Measurements from ENCODE around the gene FBXL15.
A peak's percentile ranks its signal among the peaks of the same experiment; 100 is the strongest.

The FBXL15 gene, protein sequence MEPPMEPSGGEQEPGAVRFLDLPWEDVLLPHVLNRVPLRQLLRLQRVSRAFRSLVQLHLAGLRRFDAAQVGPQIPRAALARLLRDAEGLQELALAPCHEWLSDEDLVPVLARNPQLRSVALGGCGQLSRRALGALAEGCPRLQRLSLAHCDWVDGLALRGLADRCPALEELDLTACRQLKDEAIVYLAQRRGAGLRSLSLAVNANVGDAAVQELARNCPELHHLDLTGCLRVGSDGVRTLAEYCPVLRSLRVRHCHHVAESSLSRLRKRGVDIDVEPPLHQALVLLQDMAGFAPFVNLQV

DNA sequence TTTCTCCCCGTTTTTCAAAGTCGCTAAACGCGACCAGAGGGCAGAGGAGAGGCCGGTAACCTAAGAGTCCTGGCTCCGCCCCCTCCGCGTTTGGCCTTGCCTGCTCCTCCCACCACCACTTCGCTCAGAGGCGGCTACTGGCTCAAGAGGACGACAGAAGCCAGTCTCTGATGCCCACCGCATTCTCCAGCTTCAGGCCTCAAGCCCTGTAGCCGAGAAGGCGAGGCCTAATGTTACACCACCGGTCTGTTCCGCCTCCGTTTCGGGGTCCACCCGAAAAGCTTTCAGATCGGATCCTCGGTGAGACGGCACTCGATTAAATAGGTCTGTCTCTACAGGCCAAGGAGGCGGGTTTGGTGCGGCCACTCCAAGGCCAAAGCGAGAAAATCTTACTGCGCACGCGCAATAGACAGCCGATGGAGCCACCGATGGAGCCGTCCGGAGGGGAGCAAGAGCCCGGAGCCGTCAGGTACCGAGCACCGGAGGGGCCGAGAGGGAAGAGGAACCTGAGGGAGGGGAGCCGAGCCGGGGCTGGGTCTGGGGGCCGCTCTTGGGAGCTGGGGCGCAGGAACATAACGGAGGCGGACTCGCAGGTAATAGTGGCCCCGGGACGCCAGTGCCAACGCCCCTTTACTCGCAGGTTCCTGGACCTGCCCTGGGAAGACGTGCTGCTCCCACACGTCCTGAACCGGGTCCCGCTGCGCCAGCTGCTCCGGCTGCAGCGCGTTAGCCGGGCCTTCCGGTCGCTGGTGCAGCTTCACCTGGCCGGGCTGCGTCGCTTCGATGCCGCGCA lies at the start of gene FBXL15:
TSS of gene FBXL15 (plus strand) at position 123 of the 793 bp plus-strand sequence. CDS start at position 417, 294 bp downstream.
- peak; percentile 84 to 94 (median 88) for DNase-seq

DNA sequence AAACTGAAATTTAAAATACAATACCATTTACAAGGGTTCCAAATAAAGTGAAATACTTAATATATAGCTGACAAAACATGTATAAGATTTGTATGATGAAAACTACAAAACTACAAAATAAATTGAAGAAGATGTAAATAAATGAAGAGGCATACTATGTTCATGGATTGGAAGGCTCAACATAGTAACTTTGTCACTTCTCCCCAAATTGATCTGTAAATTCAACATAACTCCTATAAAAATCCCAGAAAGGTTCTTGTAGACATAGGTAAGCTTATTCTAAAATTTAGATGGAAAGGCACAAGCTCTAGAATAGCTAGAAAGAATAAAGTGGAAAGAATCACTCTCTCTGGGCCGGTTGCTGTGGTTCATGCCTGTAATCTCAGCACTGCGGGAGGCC lies 49.3 kb upstream of the FBXL15 start:
- no peak for DNase-seq

DNA sequence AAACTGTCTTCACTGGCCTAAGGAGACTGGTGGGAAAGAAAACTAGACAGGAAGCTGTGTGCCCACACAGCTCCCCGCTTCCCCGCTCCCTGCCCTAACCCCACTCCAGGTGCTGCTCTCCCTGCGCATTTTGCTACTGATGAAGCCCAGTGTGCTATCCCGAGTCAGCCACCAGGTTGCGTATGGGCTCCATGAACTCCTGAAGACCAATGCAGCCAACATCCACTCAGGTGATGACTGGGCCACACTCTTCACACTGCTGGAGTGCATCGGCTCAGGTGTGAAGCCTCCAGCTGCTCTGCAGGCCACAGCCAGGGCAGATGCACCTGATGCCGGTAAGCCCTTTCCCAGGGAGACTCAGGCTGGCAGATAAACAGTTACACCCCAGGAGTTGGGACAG lies 45.4 kb upstream of the FBXL15 start:
- no peak for DNase-seq

DNA sequence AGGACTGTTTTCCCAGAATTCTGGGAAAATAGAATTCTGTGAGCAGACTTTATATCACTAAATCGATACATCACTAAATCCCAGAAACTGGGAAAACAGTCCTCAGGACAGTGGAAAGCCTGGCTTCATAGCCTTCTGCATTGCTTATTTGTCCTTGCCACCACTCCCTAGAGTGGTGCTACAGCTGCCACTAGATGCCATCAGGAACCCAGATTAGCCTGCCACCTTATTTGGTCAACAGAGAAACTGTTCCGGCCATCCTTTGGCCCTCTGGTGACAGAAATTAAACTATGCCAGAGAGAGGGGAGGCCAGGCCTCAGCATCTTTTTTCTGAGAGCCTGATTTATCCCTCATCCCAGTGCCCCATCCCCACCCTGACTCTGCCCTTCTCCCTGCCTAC lies 44.8 kb upstream of the FBXL15 start:
- no peak for DNase-seq

DNA sequence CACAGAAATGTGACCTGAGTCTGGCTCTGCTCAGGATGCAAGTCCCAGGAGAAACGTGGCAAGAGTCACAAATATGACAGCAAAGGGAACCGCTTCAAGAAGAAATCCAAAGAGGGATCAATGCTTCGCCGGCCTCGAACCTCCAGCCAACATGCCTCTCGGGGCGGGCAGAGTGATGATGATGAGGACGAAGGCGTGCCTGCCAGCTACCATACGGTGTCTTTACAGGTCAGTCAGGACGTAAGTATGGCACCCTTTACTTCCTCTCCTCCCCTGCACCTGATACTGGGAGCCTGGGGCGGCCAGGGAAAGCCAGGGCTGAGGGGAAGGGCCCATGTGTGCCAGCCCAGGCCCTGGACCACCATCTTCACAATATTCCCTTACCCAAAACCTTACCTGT lies 43.7 kb upstream of the FBXL15 start:
- no peak for DNase-seq

DNA sequence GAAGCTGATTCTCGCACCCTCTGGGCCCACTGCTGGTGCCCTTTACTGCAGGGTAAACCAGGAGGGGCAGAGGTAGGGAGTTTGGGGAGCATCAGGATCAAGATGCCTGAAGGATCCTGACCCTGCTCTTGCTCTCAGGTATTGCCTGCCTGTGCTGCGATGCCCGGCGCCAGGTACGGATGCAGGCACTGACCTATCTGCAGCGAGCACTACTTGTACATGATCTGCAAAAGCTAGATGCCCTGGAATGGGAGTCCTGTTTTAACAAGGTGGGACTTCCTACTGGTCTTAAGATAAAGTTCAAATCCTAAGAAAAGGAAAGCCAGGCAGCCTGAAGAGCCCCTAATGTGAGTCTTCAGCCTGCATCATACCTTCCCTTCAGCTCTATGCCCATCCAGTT lies 41.3 kb upstream of the FBXL15 start:
- DNase-seq, result no peak

DNA sequence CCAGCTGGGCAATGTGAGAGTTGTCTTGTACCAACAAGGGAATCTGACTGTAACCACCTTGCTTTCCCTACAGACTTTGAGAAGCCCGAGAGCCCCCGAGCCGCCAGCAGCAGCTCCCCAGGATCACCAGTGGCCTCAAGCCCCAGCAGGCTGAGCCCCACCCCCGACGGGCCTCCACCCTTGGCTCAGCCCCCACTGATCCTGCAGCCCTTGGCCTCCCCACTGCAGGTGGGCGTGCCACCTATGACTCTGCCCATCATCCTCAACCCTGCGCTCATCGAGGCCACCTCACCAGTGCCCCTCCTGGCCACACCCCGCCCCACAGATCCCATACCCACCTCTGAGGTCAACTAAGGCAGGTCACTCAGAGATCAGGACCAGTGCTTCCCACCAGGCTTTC lies 38.7 kb upstream of the FBXL15 start:
- DNase-seq, result no peak

DNA sequence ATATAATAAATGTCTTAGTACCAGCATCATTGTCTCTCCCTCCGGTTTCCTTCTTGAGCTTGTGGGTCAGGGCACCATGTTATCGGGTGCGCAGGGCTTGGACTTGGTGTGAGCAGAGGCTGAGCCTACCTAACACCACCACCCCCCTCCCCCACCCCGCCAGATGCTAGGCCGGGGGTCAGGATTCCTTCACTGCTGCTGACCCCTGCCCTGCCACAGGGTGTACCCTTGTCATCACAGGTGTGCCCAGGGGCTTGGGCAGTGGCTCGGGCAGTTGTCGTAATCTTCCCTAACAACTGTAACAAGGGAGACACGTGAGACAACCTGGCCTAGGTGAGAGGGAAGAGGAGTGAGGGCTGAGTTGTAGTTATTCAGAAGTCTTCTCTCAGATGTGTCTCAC lies 37.8 kb upstream of the FBXL15 start:
- DNase-seq, result no peak

DNA sequence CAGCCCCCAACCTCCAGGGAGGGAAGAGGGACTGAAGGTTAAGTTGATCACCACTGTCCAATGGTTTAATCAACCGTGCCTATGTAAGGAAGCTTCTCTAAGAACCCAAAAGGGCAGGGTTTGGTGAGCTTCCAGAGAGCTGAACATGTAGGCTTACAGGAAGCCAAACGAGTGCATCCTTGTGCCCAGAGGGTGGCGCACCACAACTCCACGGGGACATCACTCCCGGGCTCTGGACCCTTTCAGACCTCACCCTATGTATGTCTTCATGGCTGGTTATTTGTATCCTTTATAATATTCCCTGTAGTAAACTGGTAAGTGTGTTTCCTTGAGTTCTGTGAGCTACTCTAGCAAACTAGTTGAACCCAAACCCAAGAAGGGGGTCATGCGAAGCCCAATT lies 36.6 kb upstream of the FBXL15 start:
- peak in 1 of 6 experiments; percentile 14 for DNase-seq

DNA sequence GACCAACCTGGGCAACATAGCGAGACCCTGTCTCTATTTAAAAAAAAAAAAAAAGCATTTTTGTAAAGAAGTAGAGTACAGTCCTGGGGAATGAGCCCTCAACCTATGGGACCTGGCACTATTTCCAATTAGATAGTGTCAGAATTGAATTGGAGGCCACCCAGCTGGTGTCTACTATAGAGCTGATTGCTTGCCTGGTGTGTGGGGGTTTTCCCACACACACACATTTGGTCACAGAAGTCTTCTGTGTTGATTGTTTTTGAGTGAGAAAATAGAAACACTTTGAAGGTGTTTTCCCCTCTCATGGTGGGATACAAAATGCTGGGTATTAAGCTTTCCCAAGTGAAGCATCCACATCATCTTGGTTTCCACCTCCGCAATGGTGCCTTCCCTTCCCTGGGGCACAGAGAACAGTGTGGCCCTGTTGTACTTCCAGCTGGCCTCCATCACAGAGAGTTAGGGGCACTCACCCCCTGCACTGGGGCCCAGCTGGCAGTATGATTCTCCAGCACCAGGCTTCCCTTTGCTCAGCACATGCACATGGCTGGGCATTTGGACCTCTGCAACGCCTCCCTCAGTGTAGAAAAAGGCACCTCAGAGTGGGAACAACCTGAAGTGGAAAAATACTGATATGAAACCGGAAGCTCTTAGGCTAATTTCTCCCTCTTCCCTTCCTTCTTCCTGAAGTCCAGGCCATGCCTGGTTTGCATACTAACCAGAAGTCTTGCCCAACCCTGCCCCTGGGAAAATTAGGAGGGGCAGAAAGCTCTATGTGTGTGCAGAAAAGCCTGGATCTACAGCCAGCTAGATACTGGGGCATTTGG lies 35.8 kb upstream of the FBXL15 start:
- DNase-seq, result no peak

DNA sequence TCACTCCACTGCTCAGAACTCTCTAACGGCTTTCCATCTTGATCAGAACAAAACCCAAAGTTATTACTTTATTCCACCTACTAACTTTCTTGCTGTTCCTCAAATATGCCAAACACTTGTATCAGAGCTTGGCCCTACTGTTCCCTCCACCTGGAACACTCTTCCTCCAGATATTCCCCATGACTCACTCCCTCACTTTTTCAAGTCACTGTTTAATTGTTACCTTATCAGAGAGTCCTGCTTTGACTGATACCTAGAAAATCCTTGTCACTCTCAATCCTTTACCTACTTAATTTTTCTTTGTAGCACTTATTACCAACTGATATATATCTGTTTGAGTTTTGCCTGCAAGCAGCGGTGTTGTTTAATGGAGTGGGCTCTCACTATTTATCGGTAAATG lies 30.7 kb upstream of the FBXL15 start:
- DNase-seq, result no peak

DNA sequence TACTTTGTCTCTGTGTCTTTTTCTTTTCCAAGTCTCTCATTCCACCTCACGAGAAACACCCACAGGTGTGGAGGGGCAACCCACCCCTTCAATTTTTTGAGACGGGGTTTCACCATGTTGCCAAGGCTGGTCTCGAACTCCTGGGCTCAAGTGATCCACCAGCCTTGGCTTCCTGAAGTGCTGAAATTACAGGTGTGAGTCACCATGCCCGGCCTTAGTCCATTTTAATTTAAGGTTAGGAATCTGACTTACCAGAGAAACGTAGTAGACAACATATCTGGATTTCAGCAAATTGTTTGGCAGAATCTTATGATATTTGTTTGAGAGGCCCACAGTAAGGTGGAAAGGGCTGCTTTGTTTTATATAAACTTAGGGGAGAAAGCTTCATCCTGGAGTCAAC lies 28.3 kb upstream of the FBXL15 start:
- DNase-seq, result no peak

DNA sequence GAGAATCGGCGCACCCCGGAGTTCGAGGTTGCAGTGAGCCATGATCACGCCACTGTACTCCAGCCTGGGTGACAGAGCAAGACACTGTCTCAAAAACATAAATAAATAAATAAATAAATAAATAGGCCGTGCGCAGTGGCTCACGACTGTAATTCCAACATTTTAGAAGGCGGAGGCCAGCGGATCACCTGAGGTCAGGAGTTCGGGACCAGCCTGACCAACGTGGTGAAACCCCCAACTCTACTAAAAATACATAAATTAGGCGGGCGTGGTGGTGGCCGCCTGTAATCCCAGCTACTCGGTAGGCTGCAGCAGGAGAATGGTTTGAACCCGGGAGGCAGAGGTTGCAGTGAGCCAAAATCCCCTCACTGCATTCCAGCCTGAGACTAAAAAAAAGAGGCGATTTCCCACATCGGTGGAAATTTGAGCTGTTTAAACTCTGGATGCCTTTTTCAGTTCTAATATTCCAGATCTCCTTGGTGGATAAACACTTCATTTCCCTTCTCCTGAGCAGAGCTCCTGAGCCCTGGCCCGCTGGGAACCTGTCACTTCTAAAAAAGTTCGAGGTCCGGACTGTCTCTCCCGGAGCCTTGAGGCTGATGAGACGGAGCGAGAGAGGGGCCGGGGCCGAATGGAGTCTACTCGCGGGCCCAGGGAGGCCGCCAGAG lies 27.1 kb upstream of the FBXL15 start:
- no peak for DNase-seq

DNA sequence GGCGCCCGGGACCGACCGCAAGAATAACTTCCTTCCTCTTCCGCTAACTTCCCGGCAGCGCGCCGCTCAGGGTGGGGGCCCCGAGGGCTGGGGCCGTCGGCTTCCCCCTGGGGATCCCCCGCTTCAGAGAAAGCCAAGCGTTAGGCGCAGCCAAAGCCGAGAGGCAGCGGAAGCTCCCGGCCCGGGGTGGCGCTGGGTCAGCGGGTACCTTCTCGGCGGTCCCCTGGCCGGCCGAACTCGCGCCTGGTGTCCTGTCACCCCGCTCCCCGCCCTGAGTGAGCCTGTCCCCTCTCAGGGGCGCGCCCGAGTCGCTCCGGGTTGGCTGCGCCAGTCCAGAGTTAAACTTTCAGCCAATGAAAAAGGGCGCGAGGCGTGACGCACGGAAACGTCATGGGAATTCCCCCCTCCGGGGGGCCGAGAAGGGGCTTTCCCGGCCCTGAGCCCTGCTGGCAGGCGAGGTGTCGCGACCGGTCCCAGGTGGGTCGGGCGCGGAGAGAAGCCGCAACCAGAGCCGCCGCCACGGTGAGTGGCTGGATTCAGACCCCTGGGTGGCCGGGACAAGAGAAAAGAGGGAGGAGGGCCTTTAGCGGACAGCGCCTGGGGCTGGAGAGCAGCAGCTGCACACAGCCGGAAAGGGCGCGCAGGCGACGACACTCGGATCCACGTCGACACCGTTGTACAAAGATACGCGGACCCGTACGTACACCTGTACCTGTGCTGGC lies 26.4 kb upstream of the FBXL15 start:
- peak; percentile 98 to 100 (median 99) for DNase-seq

DNA sequence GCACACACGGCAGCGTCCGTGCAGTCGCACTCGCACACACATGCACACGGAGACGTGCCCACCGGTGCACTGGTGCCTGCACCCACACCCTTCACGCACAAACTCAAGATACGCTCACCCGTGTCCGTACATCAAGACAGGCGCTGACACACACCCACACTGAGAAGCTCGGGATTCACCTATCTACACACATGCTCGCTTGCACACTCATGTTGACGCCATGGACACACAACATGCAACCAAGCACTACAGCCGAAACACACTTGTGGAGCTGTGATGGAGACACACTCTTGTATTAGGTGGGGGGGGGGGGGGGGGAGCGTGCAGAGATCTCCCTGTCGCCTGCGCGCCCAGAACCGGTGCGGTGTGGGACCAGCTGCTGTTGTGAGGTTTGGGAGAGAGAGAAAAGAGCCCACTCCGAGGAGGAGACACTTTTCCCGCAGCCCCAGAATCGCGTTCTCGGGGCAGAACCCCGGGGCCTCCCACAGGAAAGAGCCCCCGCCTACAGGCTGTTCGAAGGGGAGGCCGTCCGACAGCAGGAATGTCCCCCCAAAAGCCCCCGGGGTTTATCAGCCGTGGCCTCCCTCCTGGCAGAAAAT lies 25.7 kb upstream of the FBXL15 start:
- DNase-seq, result peak in 2 of 6 experiments; percentile 73 to 80

DNA sequence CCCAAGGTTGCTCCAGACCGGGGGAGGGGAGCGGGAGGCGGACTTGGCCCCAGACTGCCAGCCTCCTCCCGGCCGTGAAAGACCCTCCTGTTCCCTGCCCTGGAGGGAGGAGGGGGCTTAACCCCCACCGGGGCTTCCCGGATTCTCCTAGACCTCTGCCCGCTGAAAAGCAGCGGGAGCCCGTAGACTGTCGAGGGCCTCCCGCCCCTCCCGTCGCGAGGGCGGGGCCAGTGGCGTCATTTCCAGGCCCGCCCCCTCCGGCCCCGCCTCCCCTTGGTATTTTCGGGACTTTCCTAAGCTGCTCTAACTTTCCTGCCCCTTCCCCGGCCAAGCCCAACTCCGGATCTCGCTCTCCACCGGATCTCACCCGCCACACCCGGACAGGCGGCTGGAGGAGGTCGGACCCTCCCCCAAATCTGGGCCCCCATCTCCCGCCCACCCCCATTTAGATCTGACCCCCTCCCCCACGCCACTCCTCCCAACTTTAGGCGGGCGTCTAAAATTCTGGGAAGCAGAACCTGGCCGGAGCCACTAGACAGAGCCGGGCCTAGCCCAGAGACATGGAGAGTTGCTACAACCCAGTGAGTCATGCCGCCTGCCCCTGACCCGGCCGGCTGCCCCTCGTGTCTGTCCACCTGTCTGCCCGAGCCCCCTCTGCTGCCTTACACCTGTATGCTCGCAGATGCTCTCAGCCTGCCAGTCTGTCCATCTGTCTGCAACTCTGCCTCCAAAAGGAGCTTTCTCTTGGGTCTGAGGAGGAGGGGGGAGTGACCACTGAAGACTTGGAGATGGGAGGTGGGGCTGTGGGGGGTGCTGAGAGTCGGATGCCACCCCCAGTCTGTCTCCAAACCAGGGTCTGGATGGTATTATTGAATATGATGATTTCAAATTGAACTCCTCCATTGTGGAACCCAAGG lies 25.0 kb upstream of the FBXL15 start, which contains the start of gene NFKB2:
TSS of gene NFKB2 (plus strand) at position 306 of the 917 bp plus-strand sequence. CDS start at position 561, 255 bp downstream.
- DNase-seq, result peak; percentile 83 to 93 (median 90)

DNA sequence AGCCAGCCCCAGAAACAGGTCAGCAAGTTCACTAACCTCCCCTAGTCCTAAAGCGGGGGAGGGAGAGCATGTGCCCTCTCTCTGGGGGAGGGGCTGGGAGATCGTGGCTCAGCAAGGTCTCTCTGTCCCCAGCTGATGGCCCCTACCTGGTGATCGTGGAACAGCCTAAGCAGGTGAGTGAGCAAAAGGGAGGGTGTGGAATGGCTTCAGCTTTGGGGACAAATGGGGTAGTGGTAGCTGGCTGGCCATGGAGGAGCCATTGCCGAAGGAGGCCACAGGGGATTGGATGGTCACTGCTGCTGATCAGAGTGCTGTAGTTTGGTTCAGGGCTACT lies 24.4 kb upstream of the FBXL15 start:
- DNase-seq, result no peak

DNA sequence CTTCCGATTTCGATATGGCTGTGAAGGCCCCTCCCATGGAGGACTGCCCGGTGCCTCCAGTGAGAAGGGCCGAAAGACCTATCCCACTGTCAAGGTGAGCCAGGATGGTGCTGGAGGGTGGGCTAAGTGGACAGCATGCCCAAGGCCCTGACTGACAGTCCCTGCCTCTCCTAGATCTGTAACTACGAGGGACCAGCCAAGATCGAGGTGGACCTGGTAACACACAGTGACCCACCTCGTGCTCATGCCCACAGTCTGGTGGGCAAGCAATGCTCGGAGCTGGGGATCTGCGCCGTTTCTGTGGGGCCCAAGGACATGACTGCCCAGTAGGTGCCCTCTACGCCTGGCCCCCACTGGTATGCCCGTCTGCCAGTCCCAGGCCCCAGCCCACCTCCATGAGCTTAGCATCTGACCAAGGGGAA lies 23.9 kb upstream of the FBXL15 start:
- DNase-seq, result no peak

DNA sequence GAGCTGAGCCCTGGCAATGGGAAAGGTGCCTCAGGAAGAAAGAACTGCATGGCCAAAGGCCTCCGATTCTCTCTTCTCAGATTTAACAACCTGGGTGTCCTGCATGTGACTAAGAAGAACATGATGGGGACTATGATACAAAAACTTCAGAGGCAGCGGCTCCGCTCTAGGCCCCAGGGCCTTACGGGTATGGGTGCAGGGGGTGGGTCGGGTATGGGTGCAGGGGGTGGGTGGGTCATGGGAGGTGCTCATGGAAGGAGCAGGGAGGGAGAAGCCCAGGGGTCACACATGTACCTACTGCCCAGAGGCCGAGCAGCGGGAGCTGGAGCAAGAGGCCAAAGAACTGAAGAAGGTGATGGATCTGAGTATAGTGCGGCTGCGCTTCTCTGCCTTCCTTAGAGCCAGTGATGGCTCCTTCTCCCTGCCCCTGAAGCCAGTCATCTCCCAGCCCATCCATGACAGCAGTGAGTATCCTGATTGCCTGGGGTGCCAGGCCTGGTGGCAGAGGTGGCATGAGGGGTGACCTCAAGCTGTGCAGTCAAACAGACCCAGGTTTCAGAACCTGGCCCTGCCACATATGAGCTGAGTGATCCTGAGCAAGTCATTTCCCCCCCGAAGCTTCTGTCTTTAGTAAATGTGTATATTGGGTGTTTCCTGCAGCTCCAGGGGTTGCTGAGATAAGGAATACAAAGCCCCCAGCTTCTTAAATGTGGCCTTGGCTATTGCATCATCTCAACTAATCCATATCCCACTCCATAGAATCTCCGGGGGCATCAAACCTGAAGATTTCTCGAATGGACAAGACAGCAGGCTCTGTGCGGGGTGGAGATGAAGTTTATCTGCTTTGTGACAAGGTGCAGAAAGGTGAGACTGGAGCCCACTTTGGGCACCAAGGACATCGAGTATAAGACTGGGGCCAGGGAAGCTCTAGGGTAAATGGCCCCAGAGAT lies 23.1 kb upstream of the FBXL15 start:
- no peak for DNase-seq

All from stimulated activated naive CD4-positive, alpha-beta T cell (primary cell).